Measurements from ENCODE around the gene SHH. TPM values are rescaled to one million over a fixed set of nuclear protein-coding genes. Genes with fewer than 3 reads are reported as not detected.

The SHH gene
- total RNA-seq, 1 donor from 2014 or later, result 28.3 TPM

DNA sequence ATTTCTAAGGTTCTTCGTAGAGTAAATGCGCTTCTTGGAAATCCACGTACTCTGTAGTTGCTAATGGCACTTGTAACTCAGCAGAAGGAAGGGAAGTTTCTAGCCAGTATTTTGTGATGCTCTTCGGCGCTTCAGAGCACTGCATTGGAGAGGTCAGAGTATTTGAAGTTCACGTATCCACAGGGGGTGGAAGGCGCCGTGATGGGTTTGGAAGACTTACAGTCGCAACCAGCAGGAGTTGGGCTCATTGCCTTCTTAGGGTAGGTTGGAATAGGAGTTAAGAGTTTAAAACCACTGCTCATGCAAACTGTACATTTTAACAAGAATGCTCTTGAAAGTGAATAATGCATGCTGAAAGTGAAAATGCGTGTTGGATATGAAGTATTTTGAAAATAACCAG is 49.1 kb downstream of the SHH start:
- Mint-ChIP-seq H3K27ac (no peak overlapping the region), H3K36me3 (peaks cover 32% of the 10 kb centered on the region), H3K27me3 (no peaks in the 10 kb centered on the region), H3K4me3 (no peak overlapping the region), H3K4me1 (ENCODE audit: unreplicated experiment) (peaks cover 15% of the 10 kb centered on the region), H3K9me3 (no peaks in the 10 kb centered on the region)
- DNase-seq (ENCODE audit: extremely low spot score, unreplicated experiment), result no peak
- TF ChIP-seq CTCF (conservative IDR thresholded peaks at IDR 0.05), result no peak

DNA sequence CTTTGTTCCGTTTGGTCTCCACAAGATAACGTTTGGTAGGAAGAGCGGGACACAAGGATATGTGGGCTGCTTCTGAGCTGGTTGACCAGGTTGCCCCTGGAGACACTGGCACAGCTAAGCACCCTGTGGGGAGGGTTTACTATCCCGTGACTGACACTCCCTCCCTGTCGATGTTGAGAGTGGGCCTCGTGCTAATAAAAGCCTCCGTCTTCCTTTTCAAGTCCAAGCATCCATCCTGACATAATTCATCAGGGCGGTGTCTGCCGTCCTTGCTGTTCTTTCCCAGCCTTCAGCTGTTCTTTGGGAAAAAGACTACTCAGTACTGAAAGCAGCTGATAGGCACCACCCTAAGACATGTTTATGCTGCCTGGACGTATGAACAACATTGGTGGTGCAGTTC is 49.6 kb downstream of the SHH start:
- no peaks in the 10 kb centered on the region for H3K27me3 Mint-ChIP-seq
- H3K36me3 Mint-ChIP-seq, result peaks cover 32% of the 10 kb centered on the region
- H3K27ac Mint-ChIP-seq, result no peak overlapping the region
- H3K4me1 Mint-ChIP-seq (ENCODE audit: unreplicated experiment), result peaks cover 15% of the 10 kb centered on the region
- no peak for DNase-seq (ENCODE audit: extremely low spot score, unreplicated experiment)
- no peak for TF ChIP-seq CTCF (conservative IDR thresholded peaks at IDR 0.05)
- no peaks in the 10 kb centered on the region for H3K9me3 Mint-ChIP-seq
- H3K4me3 Mint-ChIP-seq, result no peak overlapping the region

GRCh38 chr7:155762036-155762435 is 50.2 kb downstream of the SHH start:
- no peak for TF ChIP-seq CTCF (conservative IDR thresholded peaks at IDR 0.05)
- H3K36me3 Mint-ChIP-seq, result peaks cover 33% of the 10 kb centered on the region
- no peak overlapping the region for H3K4me3 Mint-ChIP-seq
- H3K27me3 Mint-ChIP-seq, result no peaks in the 10 kb centered on the region
- no peak for DNase-seq (ENCODE audit: extremely low spot score, unreplicated experiment)
- peaks cover 15% of the 10 kb centered on the region for H3K4me1 Mint-ChIP-seq (ENCODE audit: unreplicated experiment)
- no peaks in the 10 kb centered on the region for H3K9me3 Mint-ChIP-seq
- H3K27ac Mint-ChIP-seq, result no peak overlapping the region

DNA sequence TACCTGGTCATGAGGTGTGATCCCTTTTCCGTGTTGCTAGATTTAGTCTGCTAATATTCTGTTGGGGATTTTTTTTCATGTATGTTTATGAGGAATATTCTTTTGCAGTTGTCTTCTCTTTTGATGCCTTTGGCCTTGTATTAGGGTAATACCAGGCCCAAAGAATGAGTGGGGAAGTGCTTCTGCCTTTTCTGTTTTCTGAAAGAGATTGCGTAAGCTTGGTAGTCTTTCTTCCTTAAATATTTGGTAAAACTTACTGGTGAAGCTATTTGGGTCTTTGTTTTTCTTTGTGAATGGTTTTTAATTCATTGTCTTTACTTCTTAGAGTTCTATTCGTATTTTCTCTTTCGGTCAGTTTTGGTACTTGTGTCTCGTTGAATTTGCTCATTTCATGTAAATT is 51.1 kb downstream of the SHH start:
- TF ChIP-seq CTCF (conservative IDR thresholded peaks at IDR 0.05), result no peak
- DNase-seq (ENCODE audit: extremely low spot score, unreplicated experiment), result no peak
- Mint-ChIP-seq H3K4me1 (ENCODE audit: unreplicated experiment) (peaks cover 15% of the 10 kb centered on the region), H3K4me3 (no peak overlapping the region), H3K9me3 (no peaks in the 10 kb centered on the region), H3K36me3 (peaks cover 41% of the 10 kb centered on the region), H3K27me3 (no peaks in the 10 kb centered on the region), H3K27ac (no peak overlapping the region)

- no peak for TF ChIP-seq CTCF (conservative IDR thresholded peaks at IDR 0.05)
- Mint-ChIP-seq H3K4me3 (no peak overlapping the region), H3K27me3 (no peaks in the 10 kb centered on the region), H3K9me3 (no peaks in the 10 kb centered on the region), H3K36me3 (peaks cover 42% of the 10 kb centered on the region), H3K4me1 (ENCODE audit: unreplicated experiment) (peaks cover 21% of the 10 kb centered on the region), H3K27ac (no peak overlapping the region)
- no peak for DNase-seq (ENCODE audit: extremely low spot score, unreplicated experiment)
These were observed 52.4 kb downstream of the SHH start for GRCh38 chr7:155759740-155760430.

Measured in type B pancreatic cell (in vitro differentiated cells).